RWPE1 (cell line): Measurements from ENCODE around the gene GNAZ.

Experiments
- CTCF ChIA-PET: fragments of 350-600 bp; sonication (Branson Sonifier 250); formaldehyde crosslinking; extraction: SDS; loops from one replicate; lab custom pipeline; 2021; lab: Yijun Ruan, JAX
- POLR2A ChIA-PET: fragments of 400-600 bp; formaldehyde crosslinking; extraction: SDS; loops from one replicate; lab custom pipeline; 2020; ENCODE audit warnings: antibody characterized with exemption; ENCODE audit not compliant: low non-redundant PET; lab: Yijun Ruan, JAX
- DNase-seq: peaks from one replicate; pipeline ENCODE4 v3.0.0; 2012; ENCODE audit warnings: low spot score
- H3K27ac ChIP-seq: fragments of 450-650 bp; 2 replicates; pipeline ENCODE4 v1.5.1; 2017
- CTCF ChIP-seq: fragments of 450-650 bp; conservative IDR thresholded peaks from 2 replicates; pipeline ENCODE4 v1.5.1; 2017; ENCODE audit warnings: low read depth, mild to moderate bottlenecking

GNAZ gene

GRCh38 chr22:23084453-23085350 lies 14.4 kb downstream of the GNAZ start:
- POLR2A ChIA-PET = no interaction called here

GRCh38 chr22:23085351-23085671 lies 15.0 kb downstream of the GNAZ start:
- no peak for TF ChIP-seq CTCF
- DNase-seq = no peak
- H3K27ac ChIP-seq = no peak overlapping the region
- ChIA-PET POLR2A (no interaction called here), CTCF (no interaction called here)

More at GRCh38 chr22:23084453-23085350, 14.4 kb downstream of the GNAZ start:
- CTCF ChIA-PET = no interaction called here
- no peak overlapping the region for H3K27ac ChIP-seq
- DNase-seq = no peak
- no peak for TF ChIP-seq CTCF

- TF ChIP-seq CTCF = no peak
- ChIA-PET POLR2A (no interaction called here), CTCF (no interaction called here)
- no peak overlapping the region for H3K27ac ChIP-seq
- no peak for DNase-seq
Measured at GRCh38 chr22:23085785-23086184, 15.5 kb downstream of the GNAZ start.

- no peak for DNase-seq
- no peak overlapping the region for H3K27ac ChIP-seq
- TF ChIP-seq CTCF = no peak
- CTCF ChIA-PET = no interaction called here
- POLR2A ChIA-PET = no interaction called here
Measured at GRCh38 chr22:23086263-23086662, 15.9 kb downstream of the GNAZ start.

GRCh38 chr22:23086787-23087186 lies 16.5 kb downstream of the GNAZ start:
- DNase-seq = no peak
- H3K27ac ChIP-seq = no peak overlapping the region
- ChIA-PET POLR2A (no interaction called here), CTCF (no interaction called here)
- TF ChIP-seq CTCF = no peak

- TF ChIP-seq CTCF = no peak
- no peak for DNase-seq
- no peak overlapping the region for H3K27ac ChIP-seq
- ChIA-PET CTCF (no interaction called here), POLR2A (no interaction called here)
Measured at GRCh38 chr22:23088199-23088604, 17.9 kb downstream of the GNAZ start.
